ENCODE results near the gene OCIAD1.

- TF ChIP-seq, protein P1, sequence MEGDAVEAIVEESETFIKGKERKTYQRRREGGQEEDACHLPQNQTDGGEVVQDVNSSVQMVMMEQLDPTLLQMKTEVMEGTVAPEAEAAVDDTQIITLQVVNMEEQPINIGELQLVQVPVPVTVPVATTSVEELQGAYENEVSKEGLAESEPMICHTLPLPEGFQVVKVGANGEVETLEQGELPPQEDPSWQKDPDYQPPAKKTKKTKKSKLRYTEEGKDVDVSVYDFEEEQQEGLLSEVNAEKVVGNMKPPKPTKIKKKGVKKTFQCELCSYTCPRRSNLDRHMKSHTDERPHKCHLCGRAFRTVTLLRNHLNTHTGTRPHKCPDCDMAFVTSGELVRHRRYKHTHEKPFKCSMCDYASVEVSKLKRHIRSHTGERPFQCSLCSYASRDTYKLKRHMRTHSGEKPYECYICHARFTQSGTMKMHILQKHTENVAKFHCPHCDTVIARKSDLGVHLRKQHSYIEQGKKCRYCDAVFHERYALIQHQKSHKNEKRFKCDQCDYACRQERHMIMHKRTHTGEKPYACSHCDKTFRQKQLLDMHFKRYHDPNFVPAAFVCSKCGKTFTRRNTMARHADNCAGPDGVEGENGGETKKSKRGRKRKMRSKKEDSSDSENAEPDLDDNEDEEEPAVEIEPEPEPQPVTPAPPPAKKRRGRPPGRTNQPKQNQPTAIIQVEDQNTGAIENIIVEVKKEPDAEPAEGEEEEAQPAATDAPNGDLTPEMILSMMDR (IDR thresholded peaks at IDR 0.05), result no peak; the same call in 1 of the 2 replicates
- TF ChIP-seq POLR2AphosphoS5 (IDR thresholded peaks at IDR 0.05; ENCODE audit: low read depth, low read length), result no peak
- no peak for TF ChIP-seq SIN3A (IDR thresholded peaks at IDR 0.05; ENCODE audit: borderline replicate concordance, insufficient read depth, low read depth, low read length)
- TF ChIP-seq, protein P2, sequence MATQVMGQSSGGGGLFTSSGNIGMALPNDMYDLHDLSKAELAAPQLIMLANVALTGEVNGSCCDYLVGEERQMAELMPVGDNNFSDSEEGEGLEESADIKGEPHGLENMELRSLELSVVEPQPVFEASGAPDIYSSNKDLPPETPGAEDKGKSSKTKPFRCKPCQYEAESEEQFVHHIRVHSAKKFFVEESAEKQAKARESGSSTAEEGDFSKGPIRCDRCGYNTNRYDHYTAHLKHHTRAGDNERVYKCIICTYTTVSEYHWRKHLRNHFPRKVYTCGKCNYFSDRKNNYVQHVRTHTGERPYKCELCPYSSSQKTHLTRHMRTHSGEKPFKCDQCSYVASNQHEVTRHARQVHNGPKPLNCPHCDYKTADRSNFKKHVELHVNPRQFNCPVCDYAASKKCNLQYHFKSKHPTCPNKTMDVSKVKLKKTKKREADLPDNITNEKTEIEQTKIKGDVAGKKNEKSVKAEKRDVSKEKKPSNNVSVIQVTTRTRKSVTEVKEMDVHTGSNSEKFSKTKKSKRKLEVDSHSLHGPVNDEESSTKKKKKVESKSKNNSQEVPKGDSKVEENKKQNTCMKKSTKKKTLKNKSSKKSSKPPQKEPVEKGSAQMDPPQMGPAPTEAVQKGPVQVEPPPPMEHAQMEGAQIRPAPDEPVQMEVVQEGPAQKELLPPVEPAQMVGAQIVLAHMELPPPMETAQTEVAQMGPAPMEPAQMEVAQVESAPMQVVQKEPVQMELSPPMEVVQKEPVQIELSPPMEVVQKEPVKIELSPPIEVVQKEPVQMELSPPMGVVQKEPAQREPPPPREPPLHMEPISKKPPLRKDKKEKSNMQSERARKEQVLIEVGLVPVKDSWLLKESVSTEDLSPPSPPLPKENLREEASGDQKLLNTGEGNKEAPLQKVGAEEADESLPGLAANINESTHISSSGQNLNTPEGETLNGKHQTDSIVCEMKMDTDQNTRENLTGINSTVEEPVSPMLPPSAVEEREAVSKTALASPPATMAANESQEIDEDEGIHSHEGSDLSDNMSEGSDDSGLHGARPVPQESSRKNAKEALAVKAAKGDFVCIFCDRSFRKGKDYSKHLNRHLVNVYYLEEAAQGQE (IDR thresholded peaks at IDR 0.05; ENCODE audit: insufficient read depth in 1 of 2, low read depth in 2 of 2, low read length in 1 of 2), result no peak
Observed at GRCh38 chr4:48781968-48782367, 48.9 kb upstream of the OCIAD1 start.
